ENCODE measurements around the gene SLC22A17. TPM values are rescaled to one million over a fixed set of nuclear protein-coding genes. Genes with fewer than 3 reads are reported as not detected.

The SLC22A17 gene
- total and polyA plus RNA-seq, 2 of the 13 experiments (the other 11 are each of a cell fraction or from before 2014, with no cell fraction given): 0.95 to 1.1 TPM

GRCh38 chr14:23302290-23303225, 50.1 kb downstream of the SLC22A17 start, which contains the start of gene PPP1R3E (continued):
- TF ChIP-seq ATF4 (CRISPR knock-in tag; IDR thresholded peaks at IDR 0.05): no peak
- TF ChIP-seq AGO1 (IDR thresholded peaks at IDR 0.05; ENCODE audit: low read depth, low read length, poor library complexity, severe bottlenecking): no peak
- TF ChIP-seq SOX13 (IDR thresholded peaks at IDR 0.05): no peak
- peak in 1 of 2 experiments; percentile 57; a peak in 2 of 4 replicates for TF ChIP-seq SOX13 (CRISPR knock-in tag; conservative IDR thresholded peaks at IDR 0.05 in 1 of 2, IDR thresholded peaks at IDR 0.05 in 1 of 2)
- TF ChIP-seq NFE2 (CRISPR knock-in tag; IDR thresholded peaks at IDR 0.05): no peak
- peak; percentile 95 for TF ChIP-seq ZFP36L1 (CRISPR knock-in tag; IDR thresholded peaks at IDR 0.05)
- peak; percentile 96 for TF ChIP-seq ZNF280B (CRISPR knock-in tag; IDR thresholded peaks at IDR 0.05; ENCODE audit: borderline replicate concordance)
- TF ChIP-seq SP140L (CRISPR knock-in tag; IDR thresholded peaks at IDR 0.05; ENCODE audit: borderline replicate concordance): 0 out of 2 replicates have a peak, but pooled peaks have one; percentile 55
- TF ChIP-seq HCFC1 (IDR thresholded peaks at IDR 0.05; ENCODE audit: low read depth, low read length): no peak
- TF ChIP-seq ARID4A (CRISPR knock-in tag; IDR thresholded peaks at IDR 0.05; ENCODE audit: borderline replicate concordance): no peak
- peak; percentile 91; the same call in 1 of the 2 replicates for TF ChIP-seq ZNF44 (CRISPR knock-in tag; IDR thresholded peaks at IDR 0.05)
- peak; percentile 42 for TF ChIP-seq ZNF883 (CRISPR knock-in tag; IDR thresholded peaks at IDR 0.05; ENCODE audit: not compliant biosample characterization)
- no peak for TF ChIP-seq TCF12 (IDR thresholded peaks at IDR 0.05)
- TF ChIP-seq TCF12 (CRISPR knock-in tag; IDR thresholded peaks at IDR 0.05): peak; percentile 99
- no peak for TF ChIP-seq AHDC1 (CRISPR knock-in tag; IDR thresholded peaks at IDR 0.05; ENCODE audit: borderline replicate concordance)
